Stimulated activated CD4-positive, alpha-beta T cell treated with anti-CD3 and anti-CD28 coated beads, Interleukin-12 subunit alpha, Interleukin-12 subunit beta, amount 100 ng/mL, for 24 hours (primary cell): Measurements from ENCODE around the gene TECTA.

Experiments used
- DNase-seq, 2 experiments: peaks; one replicate each; pipeline ENCODE4 v3.0.0-alpha.2; 2020; ENCODE audit warnings: low read depth in 2 of 2

Gene TECTA

GRCh38 chr11:121188776-121189175 lies 87.7 kb downstream of the TECTA start:
- no peak for DNase-seq

GRCh38 chr11:121191818-121192217 lies 90.8 kb downstream of the TECTA start:
- DNase-seq = no peak

GRCh38 chr11:121194731-121195596 lies 93.9 kb downstream of the TECTA start:
- peak in 1 of 2 experiments; percentile 33 for DNase-seq

- DNase-seq = no peak
These were observed 97.4 kb downstream of the TECTA start for GRCh38 chr11:121198491-121198890.

- no peak for DNase-seq
These were observed 98.5 kb downstream of the TECTA start for GRCh38 chr11:121199516-121199915.

GRCh38 chr11:121206810-121207209 lies 105.8 kb downstream of the TECTA start:
- DNase-seq = no peak

- DNase-seq = no peak
These were observed 106.6 kb downstream of the TECTA start for GRCh38 chr11:121207485-121208115.

GRCh38 chr11:121210445-121211080 lies 109.5 kb downstream of the TECTA start:
- no peak for DNase-seq

GRCh38 chr11:121211626-121212025 lies 110.6 kb downstream of the TECTA start:
- DNase-seq = no peak

- no peak for DNase-seq
These were observed 111.7 kb downstream of the TECTA start for GRCh38 chr11:121212536-121213361.

GRCh38 chr11:121213362-121213893 lies 112.4 kb downstream of the TECTA start:
- DNase-seq = no peak

GRCh38 chr11:121214861-121215260 lies 113.8 kb downstream of the TECTA start:
- no peak for DNase-seq

- no peak for DNase-seq
These were observed 120.6 kb downstream of the TECTA start for GRCh38 chr11:121221496-121222200.

GRCh38 chr11:121223161-121223560 lies 122.1 kb downstream of the TECTA start:
- no peak for DNase-seq

- no peak for DNase-seq
These were observed 124.3 kb downstream of the TECTA start for GRCh38 chr11:121225382-121225781.

GRCh38 chr11:121226415-121227263 lies 125.6 kb downstream of the TECTA start:
- no peak for DNase-seq

GRCh38 chr11:121228851-121229250 lies 127.8 kb downstream of the TECTA start:
- no peak for DNase-seq

GRCh38 chr11:121229495-121230215 lies 128.6 kb downstream of the TECTA start:
- DNase-seq = no peak

GRCh38 chr11:121231576-121232278 lies 130.7 kb downstream of the TECTA start:
- no peak for DNase-seq
